Midbrain (tissue), 1 donor: ENCODE results near the gene KCND3.
A peak's percentile ranks its signal among the peaks of the same experiment; 100 is the strongest.

Experiments
- DNase-seq: peaks from one replicate; lab custom pipeline; 2025; lab: John Stamatoyannopoulos, UW

Gene KCND3

GRCh38 chr1:111848852-111849545 is 140.5 kb downstream of the KCND3 start:
- no peak for DNase-seq

- no peak for DNase-seq
These were observed 142.0 kb downstream of the KCND3 start for GRCh38 chr1:111847466-111847865.

GRCh38 chr1:111846842-111847241 is 142.6 kb downstream of the KCND3 start:
- no peak for DNase-seq

- peak; percentile 36 for DNase-seq
These were observed 146.3 kb downstream of the KCND3 start for GRCh38 chr1:111843177-111843576.

- no peak for DNase-seq
These were observed 147.1 kb downstream of the KCND3 start for GRCh38 chr1:111842411-111842810.

GRCh38 chr1:111841746-111842145 is 147.7 kb downstream of the KCND3 start:
- DNase-seq: no peak

- DNase-seq: no peak
These were observed 148.3 kb downstream of the KCND3 start for GRCh38 chr1:111841189-111841588.

GRCh38 chr1:111837393-111837792 is 152.1 kb downstream of the KCND3 start:
- no peak for DNase-seq

- DNase-seq: no peak
These were observed 153.4 kb downstream of the KCND3 start for GRCh38 chr1:111836111-111836510.

- no peak for DNase-seq
These were observed 154.0 kb downstream of the KCND3 start for GRCh38 chr1:111835514-111835913.

- DNase-seq: no peak
These were observed 154.5 kb downstream of the KCND3 start for GRCh38 chr1:111834956-111835355.

GRCh38 chr1:111833334-111833733 is 156.1 kb downstream of the KCND3 start:
- no peak for DNase-seq

GRCh38 chr1:111832521-111833155 is 156.8 kb downstream of the KCND3 start:
- DNase-seq: no peak

- DNase-seq: no peak
These were observed 158.3 kb downstream of the KCND3 start for GRCh38 chr1:111831153-111831552.

GRCh38 chr1:111827946-111828345 is 161.5 kb downstream of the KCND3 start:
- DNase-seq: no peak

GRCh38 chr1:111826278-111826677 is 163.2 kb downstream of the KCND3 start:
- no peak for DNase-seq

GRCh38 chr1:111825217-111825616 is 164.3 kb downstream of the KCND3 start:
- DNase-seq: no peak

GRCh38 chr1:111822138-111822537 is 167.3 kb downstream of the KCND3 start:
- no peak for DNase-seq

- DNase-seq: no peak
These were observed 168.2 kb downstream of the KCND3 start for GRCh38 chr1:111821121-111821745.

- DNase-seq: no peak
These were observed 169.8 kb downstream of the KCND3 start for GRCh38 chr1:111819566-111820263.

GRCh38 chr1:111818546-111818945 is 170.9 kb downstream of the KCND3 start:
- DNase-seq: no peak

- DNase-seq: no peak
These were observed 171.4 kb downstream of the KCND3 start for GRCh38 chr1:111818081-111818480.

- DNase-seq: no peak
These were observed 174.8 kb downstream of the KCND3 start for GRCh38 chr1:111814642-111815041.
